Cerebellar nuclear complex (tissue), 1 donor: Measurements from ENCODE around the gene BAIAP2L1.

Experiments used
- DNase-seq, 2 experiments: peaks; one replicate each; lab custom pipeline; 2025; lab: John Stamatoyannopoulos, UW

The BAIAP2L1 gene

DNA sequence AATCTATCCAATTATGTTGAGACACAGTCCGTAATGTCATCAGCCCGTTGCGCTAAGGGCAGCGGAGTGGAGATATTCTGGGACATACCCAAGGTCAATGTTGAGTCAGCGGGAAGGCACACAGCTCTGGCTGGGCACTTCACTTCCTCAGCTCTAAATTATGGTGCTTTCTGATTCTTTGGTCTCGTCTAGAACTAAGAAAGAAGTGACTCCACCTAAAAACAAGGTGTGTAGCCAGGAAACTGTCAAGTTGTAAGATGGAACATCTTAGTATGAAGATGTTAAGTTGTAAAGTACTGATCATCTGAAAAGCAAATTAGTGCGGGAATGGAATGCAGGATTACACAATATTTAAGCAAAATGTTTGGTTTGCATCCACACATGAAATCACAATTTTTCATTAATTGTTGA is 43.1 kb downstream of the BAIAP2L1 start:
- no peak for DNase-seq

DNA sequence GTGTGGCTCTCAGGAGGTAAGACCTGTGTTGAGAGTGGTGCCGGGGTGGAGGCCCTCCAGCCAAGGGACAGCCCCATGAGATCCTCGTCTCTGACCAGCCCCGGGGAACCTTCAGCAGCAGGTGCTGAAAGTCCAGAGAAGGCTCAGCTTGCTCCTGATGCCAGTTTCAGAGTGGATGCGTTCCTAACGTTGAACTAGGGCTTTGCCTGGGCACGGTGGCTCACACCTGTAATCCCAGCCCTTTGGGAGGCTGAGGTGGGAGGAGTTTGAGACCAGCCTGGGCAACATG is 45.7 kb downstream of the BAIAP2L1 start:
- no peak for DNase-seq

DNA sequence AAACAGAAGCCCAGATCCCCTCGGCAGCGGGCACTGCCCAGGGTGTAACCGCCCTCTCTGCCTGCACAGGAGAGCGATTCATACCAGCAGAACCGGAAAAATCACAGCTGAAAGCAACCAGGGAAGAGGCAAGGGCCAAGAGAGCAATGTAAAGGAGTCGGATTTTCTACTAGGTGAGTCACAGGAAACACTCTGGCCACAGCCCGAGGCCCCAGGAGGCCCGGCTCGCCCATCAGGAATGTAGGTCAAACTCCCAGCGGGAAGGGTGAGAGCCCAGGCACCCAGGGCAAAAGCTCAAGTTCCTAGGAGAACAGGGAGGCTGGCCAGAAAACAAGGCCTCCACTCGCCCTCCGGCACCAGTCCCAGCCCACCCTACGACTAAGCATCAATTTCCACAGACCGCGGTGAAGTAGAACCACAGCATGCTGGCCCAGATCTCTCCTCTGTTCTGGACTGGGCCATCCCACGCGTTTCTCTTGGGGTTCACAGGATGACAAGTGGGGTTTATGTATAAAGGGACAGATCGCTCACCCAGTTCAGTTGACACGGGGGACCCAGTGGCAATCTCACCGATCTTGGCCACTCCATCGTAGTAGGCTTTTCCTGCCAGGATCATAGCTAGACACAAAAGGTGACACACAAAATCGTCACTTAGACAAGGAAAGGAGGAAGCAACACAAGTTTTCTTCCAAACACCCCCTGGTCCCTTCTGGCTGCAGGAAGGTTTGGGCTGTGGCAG is 46.2 kb downstream of the BAIAP2L1 start:
- no peak for DNase-seq

DNA sequence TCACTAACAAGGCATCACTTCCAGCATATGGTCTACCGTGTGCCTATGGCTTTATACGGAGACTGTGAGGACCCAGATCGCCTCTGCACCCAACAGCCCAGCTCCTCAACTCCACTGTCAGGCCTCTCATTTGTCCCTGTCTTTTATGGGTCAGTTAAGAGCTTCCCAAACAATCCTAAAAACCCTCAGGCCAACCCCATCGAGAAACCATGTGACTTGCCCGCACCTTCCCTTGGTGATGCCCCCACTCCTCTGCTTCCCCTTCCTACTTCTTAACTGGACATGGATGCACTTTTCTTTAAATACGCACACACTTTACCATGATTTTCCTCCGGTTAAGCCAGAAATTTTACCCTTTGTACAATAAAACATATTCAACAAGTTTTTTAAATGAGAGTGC is 46.8 kb downstream of the BAIAP2L1 start:
- no peak for DNase-seq

DNA sequence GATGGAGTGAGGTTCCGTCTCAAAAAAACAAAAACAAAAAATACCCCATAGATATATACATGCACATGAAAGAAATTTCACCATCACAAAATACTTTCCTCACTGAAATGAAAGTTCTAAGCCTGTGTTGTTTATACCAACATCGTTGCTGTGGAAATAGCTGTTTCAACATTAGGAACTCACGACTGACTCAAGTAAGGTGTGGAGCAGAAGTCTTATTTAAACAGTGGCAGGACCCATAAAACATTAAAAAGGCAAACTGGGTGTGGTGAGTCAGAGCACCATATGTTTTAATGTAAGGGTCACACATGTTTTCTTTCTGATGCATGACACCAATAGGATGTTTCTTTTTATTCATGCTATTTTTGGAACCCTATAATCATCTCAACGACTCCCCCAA is 48.3 kb downstream of the BAIAP2L1 start:
- no peak for DNase-seq

DNA sequence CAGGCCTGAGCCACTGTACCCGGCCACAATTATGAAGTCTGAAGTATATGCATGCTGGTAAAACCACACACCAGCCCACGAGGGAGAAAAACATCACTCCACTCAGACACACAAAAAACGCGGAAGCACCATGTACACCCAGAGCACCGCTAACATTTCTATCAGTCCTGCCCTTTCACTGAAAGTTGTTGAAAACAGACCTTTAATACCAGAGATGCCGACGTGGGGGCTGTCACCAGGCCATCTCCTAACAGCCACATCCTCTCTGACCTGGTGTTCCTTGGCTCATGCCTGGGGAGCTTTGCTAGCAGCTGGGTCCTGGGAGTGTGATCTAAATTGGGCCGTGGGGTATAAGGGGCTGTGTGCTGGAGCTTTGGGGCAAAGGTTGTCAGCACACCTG is 49.8 kb downstream of the BAIAP2L1 start:
- DNase-seq: no peak

DNA sequence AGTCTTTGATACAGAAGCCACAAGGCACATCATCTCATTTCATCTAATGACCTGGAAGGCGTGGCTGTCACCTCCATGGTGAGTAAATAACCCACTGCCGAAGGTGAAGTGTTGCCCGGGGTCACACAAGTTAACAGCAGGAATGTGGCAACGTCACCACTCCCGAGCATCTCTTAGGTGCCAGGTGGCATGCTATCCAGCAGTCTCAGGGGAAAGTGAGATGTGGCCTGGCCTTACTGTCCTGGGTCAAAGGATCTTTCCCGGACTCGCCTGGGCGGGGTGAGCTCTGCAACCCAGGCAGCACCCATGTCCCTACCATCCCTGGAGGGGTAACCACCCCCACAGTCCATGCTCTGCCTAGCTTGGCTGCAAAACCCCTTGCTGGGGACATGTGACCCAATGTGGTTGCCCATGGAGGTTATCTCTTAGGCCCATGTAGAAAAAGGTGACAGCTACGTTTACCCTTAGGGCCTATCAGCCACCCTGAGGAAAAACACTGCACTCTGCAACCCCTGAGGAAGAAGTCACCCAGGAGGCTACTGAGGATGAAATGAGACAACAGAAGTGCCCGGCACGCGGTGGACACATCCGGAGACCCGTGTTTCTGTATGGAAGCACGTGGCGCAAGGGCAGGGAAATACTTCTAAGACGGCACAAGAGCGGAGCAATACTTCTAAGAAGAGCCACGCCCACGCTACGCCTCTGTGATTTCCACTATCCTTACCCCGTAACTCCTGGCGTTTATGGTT is 52.0 kb downstream of the BAIAP2L1 start:
- no peak for DNase-seq

DNA sequence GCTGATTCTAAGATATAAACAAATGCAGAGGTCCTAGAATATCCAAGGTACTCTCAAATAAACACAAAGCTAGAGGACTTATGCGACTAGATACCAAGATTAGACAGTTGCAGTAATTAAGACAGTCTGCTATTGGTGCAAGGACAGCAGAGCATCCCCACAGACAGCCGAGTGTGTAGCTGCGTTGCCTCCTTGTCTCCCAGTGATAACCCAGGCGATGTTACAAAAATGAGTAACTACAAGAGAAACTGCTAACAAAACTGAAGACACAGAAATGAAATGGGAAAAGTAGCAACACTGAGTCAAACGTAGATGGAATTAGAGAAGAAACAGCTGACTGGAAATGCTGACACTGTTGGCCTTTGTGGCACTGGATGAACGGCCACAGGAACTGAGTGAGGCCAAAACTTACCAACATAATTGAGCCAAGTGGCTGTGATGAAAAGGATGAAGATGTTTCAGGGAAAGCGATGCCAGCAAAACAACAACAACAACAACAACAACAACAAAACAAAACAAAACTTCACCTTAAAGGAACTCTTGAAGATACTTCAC is 54.3 kb downstream of the BAIAP2L1 start:
- DNase-seq: no peak

DNA sequence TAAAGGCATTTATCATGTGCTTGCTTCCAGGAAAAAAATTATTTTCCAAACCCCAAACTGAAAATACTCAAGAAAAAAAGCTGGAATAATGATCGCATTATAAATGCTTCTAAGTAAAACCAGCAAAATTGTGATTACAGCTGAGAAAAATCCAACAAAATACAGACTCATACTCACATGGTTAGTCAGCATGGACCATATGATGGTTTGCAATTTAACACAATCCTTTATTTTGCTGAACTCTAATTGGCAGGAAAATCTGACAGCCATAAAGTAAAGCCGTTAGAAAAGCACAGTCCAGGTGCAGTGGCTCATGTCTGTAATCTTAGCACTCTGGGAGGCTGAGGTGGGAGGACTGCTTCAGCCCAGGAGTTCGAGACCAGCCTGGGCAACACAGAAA is 59.8 kb downstream of the BAIAP2L1 start:
- no peak for DNase-seq

DNA sequence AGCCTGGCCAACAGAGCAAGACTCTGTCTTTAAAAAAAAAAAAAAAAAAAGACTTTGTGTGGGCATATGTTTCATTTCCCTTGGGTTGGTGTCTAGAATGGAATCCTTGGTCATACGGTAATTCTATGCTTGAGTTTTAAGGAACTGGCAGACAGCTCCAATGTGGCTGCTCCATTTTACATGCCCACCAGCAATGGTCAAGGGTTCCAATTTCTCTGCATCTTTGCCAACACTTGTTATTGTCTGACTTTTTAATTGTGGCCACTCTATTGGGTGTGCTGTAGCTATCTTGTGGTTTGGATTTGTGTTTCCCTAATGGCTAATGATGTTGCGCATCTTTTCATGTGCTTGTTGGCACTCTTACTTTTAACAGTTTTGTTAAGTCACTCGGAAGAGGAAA is 61.8 kb downstream of the BAIAP2L1 start:
- no peak for DNase-seq

DNA sequence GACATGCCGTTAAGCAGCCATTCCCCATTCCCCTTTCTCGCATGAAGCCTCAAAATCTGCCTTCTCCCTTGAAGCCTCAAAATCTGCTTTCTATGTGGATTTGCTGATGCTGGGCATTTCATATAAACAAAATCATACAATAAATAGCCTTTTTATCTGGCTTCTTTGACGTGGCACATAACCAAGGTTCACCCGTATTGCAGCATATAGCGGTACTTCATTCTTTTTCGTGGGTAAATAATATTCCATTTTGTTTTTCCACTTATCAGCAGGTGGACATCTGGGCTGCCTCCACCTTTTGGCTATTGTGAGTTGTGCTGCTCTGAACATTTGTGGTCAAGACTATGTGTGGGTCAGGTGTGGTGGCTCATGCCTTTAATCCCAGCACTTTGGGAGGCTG is 62.4 kb downstream of the BAIAP2L1 start:
- DNase-seq: no peak

DNA sequence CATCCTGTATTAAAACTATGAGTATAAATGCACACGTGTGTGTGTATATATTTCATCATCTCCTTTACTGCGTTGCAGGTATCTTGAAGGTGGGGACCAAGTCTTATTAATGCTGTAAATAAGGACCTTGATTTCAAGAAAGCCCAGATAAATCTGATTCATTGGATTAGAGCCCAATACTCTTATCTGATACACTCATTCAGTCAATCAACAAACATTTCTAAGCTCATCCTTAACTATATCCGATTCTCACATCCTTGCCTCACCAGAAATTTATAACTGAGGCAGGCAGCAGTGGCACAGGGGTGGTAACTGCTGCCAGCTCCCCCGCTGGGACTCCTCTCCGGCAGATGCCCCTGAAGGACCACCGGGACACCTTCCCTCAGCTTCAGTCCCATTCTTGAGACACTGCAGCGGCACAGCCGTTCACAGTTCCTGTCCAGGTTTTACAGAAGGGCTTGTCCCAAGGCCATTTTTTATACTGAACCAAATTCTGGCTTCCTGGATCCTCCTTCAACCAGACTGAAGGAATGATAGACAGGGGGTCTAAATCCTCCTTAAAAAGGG is 65.4 kb downstream of the BAIAP2L1 start:
- DNase-seq: no peak

DNA sequence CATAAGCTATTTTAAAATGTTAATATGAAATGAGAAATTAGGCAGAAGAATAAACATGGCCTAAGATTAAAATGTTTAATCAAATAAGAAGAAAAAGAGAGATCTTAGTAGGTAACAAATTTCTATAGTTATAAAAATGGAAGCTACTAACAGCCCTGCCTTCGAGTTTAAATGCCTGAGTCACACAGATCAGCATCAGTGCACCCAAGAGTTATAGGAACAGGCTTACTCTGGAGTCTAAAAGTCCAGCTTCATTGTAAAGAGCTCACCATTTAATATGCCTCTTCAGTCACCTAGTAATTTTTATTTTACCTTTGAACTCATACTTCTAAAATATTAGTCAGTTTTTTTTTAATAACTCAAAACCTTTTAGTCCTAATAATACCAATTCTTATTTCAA is 66.8 kb downstream of the BAIAP2L1 start:
- no peak for DNase-seq

DNA sequence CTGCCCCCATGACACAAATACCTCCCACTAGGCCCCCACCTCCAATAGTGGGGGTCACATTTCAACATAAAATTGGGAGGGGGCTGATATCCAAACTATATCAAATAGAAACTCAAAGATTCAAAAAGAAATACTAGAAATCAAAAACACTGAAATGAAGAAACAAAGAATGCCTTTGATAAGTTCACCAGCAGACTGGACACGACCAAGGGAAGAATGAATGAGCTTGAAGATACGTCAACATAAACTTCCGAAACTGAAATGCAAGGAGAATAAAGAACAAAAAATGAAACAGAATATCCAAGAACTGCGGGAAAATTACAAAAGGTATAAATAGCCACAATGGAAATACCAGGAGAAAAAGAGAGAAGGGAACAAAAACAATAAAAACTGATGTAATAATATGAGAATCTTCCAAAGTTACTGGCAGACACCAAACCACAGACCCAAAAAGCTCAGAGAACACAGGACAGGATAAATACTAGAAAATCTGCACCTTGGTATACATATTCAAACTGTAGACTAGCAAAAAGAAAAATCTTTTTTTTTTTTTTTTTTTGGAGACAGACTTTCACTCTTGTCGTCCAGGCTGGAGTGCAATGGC is 69.9 kb downstream of the BAIAP2L1 start:
- DNase-seq: no peak

DNA sequence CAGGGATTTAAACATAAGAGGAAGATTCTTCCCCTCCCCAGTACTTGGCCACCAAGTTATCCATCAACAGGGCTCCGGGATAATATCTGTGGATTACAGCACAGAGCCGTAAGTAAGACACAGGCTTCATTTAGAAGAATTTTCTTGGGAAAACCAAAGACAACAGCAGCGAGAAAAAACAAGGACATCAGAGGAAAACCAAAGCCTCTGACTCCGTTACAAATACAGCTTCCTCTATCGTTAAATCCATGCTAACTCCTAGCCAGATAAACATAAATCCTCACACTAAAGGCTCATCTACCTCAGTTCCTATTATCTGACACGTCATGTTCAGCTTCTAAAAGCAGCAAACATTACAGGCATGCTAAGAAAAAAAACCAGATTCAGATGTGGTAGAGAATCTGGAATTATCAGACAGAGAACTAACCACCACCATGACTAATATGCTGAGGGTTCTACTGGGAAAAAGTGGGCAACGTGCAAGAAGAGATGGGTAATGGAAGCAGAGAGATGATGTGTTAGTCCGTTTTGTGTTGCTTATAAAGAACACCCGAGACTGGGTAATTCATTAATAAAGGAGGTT is 71.0 kb downstream of the BAIAP2L1 start:
- no peak for DNase-seq

DNA sequence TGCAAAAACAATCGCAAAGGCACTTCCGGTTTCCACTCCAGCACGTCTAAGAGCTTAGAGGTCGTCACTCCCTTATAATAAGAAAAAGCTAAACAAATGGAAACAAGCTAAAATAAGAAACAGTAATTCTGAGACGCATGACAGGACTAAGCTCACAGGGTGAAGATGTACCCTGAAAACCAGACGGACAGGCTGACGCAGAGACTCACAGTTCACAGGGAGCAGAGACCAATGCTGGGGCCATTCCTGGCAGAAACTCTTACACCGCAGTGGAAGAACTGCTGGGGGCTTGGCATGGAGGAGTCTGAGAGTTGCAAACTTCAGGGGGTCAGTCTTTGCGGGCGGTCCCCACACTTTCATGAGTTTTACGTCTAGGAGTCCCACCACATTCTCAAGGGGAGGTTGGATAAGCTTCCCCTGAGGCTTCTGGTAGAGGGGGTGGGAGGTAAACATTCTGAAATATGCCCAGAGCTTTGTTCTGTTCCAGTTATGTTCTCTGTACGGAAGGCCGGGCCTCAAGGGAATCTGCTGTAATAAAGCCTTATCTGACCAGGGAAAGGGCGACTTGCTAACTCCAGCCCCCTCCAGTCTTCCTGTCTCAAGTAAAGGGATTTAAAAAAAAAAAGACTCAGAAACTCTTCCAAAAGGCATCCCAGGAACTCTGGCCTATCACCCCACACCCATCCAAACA is 71.6 kb downstream of the BAIAP2L1 start:
- DNase-seq: no peak

DNA sequence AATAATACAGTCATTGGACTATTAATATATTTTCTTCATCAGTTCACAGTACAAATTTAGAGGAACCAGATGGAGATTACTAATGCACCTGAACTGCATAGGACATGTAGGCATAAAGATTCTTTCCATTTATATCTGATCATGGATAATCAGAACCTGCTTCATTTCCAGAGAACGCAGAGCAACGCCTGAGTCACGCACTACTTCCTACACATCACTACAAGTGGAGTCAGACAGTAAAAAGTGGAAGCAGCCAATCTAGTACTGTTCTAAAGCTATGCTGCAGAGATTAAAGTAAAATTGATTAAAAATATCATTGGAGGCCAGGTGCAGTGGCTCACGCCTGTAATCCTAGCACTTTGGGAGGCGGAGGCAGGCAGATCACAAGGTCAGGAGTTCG is 76.1 kb downstream of the BAIAP2L1 start:
- no peak for DNase-seq

DNA sequence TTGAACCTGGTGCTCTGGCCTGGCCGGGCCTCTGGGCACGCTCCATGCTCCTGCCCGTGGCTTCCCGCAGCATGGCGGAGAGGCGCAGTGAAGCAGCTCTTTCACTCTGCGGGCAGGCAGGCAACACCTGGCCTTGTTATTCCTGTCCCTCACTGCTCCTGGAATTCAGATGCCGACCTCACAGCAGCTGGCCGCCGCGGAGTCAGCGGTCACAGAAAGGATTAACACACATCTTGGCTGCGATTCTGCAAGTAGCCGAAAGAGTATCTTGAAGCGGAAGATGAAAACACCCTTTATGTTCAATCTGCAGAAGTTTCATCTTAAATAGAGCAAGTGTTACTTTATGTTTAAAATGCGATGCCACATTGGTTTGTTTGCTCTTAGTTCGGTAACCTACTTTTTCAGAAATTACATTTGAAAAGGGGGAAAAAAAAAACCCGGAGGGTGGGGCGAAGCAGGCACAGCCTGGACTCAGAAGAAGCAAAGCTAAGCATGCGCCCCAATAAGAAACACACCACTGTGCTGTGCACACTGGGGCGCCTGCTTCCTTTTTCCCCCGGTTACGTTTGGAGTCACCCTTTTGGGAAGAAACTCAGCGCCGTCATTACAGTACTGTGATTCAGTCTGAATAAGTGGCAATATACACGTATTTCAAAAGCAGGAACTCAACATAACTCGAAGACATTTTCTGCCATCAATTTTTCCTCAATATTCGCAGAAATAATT is 77.1 kb downstream of the BAIAP2L1 start:
- no peak for DNase-seq

DNA sequence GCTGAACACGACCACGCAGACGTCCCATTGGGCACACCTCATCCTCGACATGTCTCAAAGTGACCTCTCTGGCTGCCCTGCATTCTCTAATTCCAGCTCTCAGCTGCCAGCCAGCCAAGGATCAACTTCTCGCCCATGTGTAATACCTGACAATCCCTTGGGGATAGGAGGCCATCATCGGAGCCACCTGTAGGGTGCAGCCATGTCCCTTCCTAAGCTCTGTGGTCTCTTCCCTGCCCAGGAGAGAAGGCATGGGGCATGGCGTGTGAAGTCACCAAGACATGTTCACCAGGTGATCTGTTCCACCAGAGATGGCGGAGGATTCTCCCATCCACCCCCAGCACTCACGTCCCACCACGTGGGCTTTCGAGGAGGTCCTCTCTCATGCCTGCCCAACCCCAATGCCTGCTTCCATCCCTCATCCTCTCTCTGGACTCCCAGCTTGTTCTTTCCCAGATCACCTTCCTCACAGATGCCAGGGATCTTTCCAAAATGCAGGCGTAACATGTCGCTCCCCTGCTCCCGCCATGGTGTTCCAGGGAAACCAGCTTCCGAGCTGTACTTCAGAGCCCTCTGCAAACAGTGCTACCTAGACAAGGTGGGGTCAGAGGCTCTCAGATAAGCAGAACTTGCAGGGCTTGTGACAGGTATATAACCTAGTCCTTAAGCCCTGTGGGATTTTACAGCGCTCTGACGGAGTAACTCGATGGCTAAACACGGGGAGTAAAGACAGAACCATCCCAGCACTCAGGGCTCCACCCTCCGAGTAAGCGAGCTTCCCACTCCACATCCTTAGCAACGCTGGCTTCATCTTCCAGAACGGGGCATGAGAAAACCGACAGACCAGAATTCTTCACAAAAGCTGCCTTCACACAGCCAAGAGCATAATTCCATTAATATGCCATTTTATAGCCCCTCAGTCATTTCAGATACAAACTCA is 78.3 kb downstream of the BAIAP2L1 start:
- DNase-seq: no peak

DNA sequence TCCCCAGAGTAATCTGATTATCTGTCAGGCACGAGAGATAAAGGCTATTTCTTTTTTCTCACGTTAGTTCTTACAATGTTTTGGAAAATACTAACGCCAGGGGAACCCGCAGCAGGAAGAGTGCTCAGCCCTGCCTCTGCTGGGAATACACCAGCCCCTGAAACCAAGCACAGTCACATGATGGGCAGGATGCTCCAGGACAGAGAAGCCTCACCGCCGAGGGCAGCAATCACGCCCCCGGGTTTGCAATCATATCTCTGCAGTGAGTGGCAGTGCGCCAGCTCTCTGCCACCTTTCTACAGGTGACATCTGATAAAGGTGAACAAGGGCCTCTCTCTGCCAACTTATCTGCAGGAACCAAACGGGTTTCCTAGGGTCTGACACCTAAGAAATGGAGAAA is 79.6 kb downstream of the BAIAP2L1 start:
- no peak for DNase-seq
